Liver (tissue), 3 donors: ENCODE results near the gene CCDC88C.

Experiments used
- CTCF ChIP-seq: fragments of 150-350 bp; IDR thresholded peaks from 2 replicates; pipeline ENCODE4 v1.5.1; 2017; ENCODE audit warnings: improper control_type of control experiment, low read depth, low read length; ENCODE audit not compliant: missing input control
- HNF4G ChIP-seq: IDR thresholded peaks from 2 replicates; pipeline ENCODE4 v1.6.1; 2016; ENCODE audit warnings: antibody characterized with exemption
- RAD21 ChIP-seq, 2 donors: IDR thresholded peaks; 2 replicates each; pipeline ENCODE4 v1.6.1; 2016; ENCODE audit warnings: antibody characterized with exemption in 2 of 2, mild to moderate bottlenecking in 2 of 2
- SP1 ChIP-seq: IDR thresholded peaks from 2 replicates; pipeline ENCODE4 v1.6.1; 2018; ENCODE audit warnings: antibody characterized with exemption, mild to moderate bottlenecking
- YY1 ChIP-seq: IDR thresholded peaks from 2 replicates; pipeline ENCODE4 v1.6.1; 2016; ENCODE audit warnings: antibody characterized with exemption, mild to moderate bottlenecking
- TF ChIP-seq, protein P1 (sequence below): IDR thresholded peaks from 2 replicates; pipeline ENCODE4 v1.6.1; 2016; ENCODE audit warnings: antibody characterized with exemption, mild to moderate bottlenecking
- donor health status: healthy.
- donor health status: healthy.

- TF ChIP-seq HNF4G (no peak), CTCF (no peak), SP1 (no peak), YY1 (no peak), RAD21 (IDR thresholded peaks at IDR 0.05) (no peak)
- TF ChIP-seq, protein P1, sequence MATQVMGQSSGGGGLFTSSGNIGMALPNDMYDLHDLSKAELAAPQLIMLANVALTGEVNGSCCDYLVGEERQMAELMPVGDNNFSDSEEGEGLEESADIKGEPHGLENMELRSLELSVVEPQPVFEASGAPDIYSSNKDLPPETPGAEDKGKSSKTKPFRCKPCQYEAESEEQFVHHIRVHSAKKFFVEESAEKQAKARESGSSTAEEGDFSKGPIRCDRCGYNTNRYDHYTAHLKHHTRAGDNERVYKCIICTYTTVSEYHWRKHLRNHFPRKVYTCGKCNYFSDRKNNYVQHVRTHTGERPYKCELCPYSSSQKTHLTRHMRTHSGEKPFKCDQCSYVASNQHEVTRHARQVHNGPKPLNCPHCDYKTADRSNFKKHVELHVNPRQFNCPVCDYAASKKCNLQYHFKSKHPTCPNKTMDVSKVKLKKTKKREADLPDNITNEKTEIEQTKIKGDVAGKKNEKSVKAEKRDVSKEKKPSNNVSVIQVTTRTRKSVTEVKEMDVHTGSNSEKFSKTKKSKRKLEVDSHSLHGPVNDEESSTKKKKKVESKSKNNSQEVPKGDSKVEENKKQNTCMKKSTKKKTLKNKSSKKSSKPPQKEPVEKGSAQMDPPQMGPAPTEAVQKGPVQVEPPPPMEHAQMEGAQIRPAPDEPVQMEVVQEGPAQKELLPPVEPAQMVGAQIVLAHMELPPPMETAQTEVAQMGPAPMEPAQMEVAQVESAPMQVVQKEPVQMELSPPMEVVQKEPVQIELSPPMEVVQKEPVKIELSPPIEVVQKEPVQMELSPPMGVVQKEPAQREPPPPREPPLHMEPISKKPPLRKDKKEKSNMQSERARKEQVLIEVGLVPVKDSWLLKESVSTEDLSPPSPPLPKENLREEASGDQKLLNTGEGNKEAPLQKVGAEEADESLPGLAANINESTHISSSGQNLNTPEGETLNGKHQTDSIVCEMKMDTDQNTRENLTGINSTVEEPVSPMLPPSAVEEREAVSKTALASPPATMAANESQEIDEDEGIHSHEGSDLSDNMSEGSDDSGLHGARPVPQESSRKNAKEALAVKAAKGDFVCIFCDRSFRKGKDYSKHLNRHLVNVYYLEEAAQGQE, result no peak
These were observed 20.4 kb downstream of the CCDC88C start for GRCh38 chr14:91396959-91397815.
